ENCODE data around the gene MYO15A. TPM values are rescaled to one million over a fixed set of nuclear protein-coding genes. Genes with fewer than 3 reads are reported as not detected.
A peak's percentile ranks its signal among the peaks of the same experiment; 100 is the strongest.

MYO15A gene
- total and polyA plus RNA-seq, 2 experiments from 2014 or later, result 2.4 to 2.8 TPM

DNA sequence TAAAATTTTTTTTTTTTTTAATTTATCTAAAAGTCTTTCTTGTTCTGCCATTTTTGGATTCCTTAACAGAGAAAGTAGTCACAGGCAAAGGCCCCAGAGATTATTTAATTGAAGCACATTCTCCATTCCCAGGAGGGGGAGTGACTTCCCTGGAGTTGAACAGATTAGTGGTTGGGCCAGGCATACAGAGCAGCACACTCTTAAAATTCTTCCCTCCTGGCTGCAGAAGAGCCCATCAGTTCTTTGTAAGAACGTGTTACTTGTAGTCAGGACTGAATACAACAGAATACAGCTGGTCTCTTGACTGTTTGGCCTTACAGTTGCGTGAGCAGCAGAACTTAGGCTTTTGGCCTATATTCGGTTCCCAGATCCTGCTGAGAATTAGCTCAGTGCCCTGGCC is 76.8 kb downstream of the MYO15A start:
- Histone ChIP-seq H3K36me3 (replicated peaks; ENCODE audit: insufficient read depth, low read depth) (no peaks in the 10 kb centered on the region), H3K4me3 (peak overlapping the region; percentile 78), H2AFZ (no peak overlapping the region), H3K4me2 (peak overlapping the region; percentile 95), H3K79me2 (peaks cover 66% of the 10 kb centered on the region), H3K27me3 (no peaks in the 10 kb centered on the region), H3K27ac (peak overlapping the region; percentile 54), H3K4me1 (ENCODE audit: insufficient read depth) (peaks cover 55% of the 10 kb centered on the region), H3K9me3 (ENCODE audit: low read depth) (no peaks in the 10 kb centered on the region), H4K20me1 (ENCODE audit: insufficient read depth, poor library complexity, severe bottlenecking) (peaks cover 62% of the 10 kb centered on the region), H3K9me2 (replicated peaks; ENCODE audit: insufficient read depth) (no peaks in the 10 kb centered on the region)
- no peak for TF ChIP-seq EZH2phosphoT487 (IDR thresholded peaks at IDR 0.05; ENCODE audit: low read depth, severe bottlenecking, unreplicated experiment)
- no peak for TF ChIP-seq EZH2 (IDR thresholded peaks at IDR 0.05; ENCODE audit: borderline replicate concordance)
- TF ChIP-seq, protein P1, sequence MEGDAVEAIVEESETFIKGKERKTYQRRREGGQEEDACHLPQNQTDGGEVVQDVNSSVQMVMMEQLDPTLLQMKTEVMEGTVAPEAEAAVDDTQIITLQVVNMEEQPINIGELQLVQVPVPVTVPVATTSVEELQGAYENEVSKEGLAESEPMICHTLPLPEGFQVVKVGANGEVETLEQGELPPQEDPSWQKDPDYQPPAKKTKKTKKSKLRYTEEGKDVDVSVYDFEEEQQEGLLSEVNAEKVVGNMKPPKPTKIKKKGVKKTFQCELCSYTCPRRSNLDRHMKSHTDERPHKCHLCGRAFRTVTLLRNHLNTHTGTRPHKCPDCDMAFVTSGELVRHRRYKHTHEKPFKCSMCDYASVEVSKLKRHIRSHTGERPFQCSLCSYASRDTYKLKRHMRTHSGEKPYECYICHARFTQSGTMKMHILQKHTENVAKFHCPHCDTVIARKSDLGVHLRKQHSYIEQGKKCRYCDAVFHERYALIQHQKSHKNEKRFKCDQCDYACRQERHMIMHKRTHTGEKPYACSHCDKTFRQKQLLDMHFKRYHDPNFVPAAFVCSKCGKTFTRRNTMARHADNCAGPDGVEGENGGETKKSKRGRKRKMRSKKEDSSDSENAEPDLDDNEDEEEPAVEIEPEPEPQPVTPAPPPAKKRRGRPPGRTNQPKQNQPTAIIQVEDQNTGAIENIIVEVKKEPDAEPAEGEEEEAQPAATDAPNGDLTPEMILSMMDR (IDR thresholded peaks at IDR 0.05; ENCODE audit: poor library complexity), result no peak
- WGBS (ENCODE audit: low lambda C conversion rate, missing lambda C conversion rate), result 25% methylated on average over 3 of the region's 3 CpGs
- no peak for DNase-seq (ENCODE audit: low spot score)

DNA sequence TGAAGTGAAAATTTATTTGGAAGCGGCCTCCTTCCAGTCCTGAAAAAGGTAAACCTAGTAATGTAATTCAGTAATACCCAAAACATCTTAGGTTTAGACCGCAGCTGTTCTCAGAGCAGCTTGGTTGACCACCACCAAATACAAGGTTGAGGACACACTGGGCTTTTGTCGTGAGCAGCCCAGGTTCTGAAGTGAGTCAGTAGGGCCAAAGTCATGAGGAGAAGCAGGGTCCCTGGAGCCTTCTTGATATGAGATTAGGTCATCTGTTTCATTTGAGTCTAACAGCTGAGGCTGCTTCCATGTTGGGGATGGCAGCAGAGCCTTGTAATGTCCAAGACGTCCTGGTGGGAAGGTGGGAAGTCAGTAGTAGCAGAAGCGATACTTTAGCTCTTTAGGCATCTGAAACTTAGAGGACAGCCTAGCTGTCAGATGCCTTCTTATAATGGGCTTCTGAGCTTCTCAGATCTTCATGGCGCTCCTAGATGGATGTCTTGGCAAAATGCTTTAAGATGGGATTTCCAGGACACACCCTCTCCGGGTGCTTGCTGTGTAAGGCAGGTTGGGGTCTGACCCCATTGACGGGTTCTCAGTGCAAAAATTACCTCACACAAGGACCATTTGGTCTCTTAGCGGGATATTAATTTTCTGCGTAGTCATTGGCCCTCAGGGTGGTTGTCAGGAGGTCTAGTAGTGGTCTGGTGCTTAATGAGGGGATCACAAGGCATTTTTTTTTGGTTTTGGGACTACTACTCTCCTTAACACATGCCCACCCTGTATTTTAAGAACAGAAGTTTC is 77.5 kb downstream of the MYO15A start:
- H4K20me1 ChIP-seq (ENCODE audit: insufficient read depth, poor library complexity, severe bottlenecking), result peaks cover 68% of the 10 kb centered on the region
- no peaks in the 10 kb centered on the region for H3K9me2 ChIP-seq (replicated peaks; ENCODE audit: insufficient read depth)
- peak overlapping the region; percentile 78 for H3K4me3 ChIP-seq
- no peaks in the 10 kb centered on the region for H3K27me3 ChIP-seq
- peaks cover 62% of the 10 kb centered on the region for H3K4me1 ChIP-seq (ENCODE audit: insufficient read depth)
- peak overlapping the region; percentile 54 for H3K27ac ChIP-seq
- peaks cover 73% of the 10 kb centered on the region for H3K79me2 ChIP-seq
- H3K36me3 ChIP-seq (replicated peaks; ENCODE audit: insufficient read depth, low read depth), result no peaks in the 10 kb centered on the region
- DNase-seq (ENCODE audit: low spot score), result no peak
- no peaks in the 10 kb centered on the region for H3K9me3 ChIP-seq (ENCODE audit: low read depth)
- H2AFZ ChIP-seq, result no peak overlapping the region
- H3K4me2 ChIP-seq, result peak overlapping the region; percentile 95
- 73% methylated on average over 10 of the region's 10 CpGs for WGBS (ENCODE audit: low lambda C conversion rate, missing lambda C conversion rate)
- TF ChIP-seq EZH2 (IDR thresholded peaks at IDR 0.05; ENCODE audit: borderline replicate concordance), result no peak
- no peak for TF ChIP-seq EZH2phosphoT487 (IDR thresholded peaks at IDR 0.05; ENCODE audit: low read depth, severe bottlenecking, unreplicated experiment)
- TF ChIP-seq, protein P1 (IDR thresholded peaks at IDR 0.05; ENCODE audit: poor library complexity), result no peak

DNA sequence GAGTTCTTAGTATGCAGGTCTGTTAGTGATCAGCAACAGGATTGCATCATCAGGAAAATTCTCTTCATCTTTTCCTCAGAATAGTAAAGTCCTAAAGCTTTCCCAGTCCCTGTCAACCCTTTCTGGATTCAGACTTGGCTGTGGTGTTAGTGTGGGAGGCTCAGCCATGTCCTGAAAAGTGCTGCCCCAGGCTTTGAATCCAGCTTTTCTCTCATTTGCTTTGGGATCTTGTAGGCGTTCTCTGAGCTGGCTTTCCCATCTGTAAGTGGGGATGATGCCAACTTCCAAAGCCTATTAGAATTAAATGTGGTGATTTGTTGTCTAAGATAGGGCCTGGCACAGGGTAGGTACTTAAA is 78.0 kb downstream of the MYO15A start:
- TF ChIP-seq EZH2 (IDR thresholded peaks at IDR 0.05; ENCODE audit: borderline replicate concordance), result no peak
- TF ChIP-seq, protein P1 (IDR thresholded peaks at IDR 0.05; ENCODE audit: poor library complexity), result no peak
- Histone ChIP-seq H3K79me2 (peaks cover 78% of the 10 kb centered on the region), H3K4me2 (peak overlapping the region; percentile 95), H3K27ac (peak overlapping the region; percentile 15), H3K27me3 (no peaks in the 10 kb centered on the region), H3K4me1 (ENCODE audit: insufficient read depth) (peaks cover 63% of the 10 kb centered on the region), H3K4me3 (peak overlapping the region; percentile 78), H3K9me2 (replicated peaks; ENCODE audit: insufficient read depth) (no peaks in the 10 kb centered on the region), H3K9me3 (ENCODE audit: low read depth) (no peaks in the 10 kb centered on the region), H2AFZ (no peak overlapping the region), H4K20me1 (ENCODE audit: insufficient read depth, poor library complexity, severe bottlenecking) (peaks cover 74% of the 10 kb centered on the region), H3K36me3 (replicated peaks; ENCODE audit: insufficient read depth, low read depth) (no peaks in the 10 kb centered on the region)
- WGBS (ENCODE audit: low lambda C conversion rate, missing lambda C conversion rate), result 58% methylated on average over 1 of the region's 1 CpG
- no peak for DNase-seq (ENCODE audit: low spot score)

Data from hepatocyte (in vitro differentiated cells).